ENCODE measurements around the gene TMEM255B.

GRCh38 chr13:113766035-113766800 is 7.2 kb downstream of the TMEM255B start:
- TF ChIP-seq GABPA (tag; conservative IDR thresholded peaks at IDR 0.05; ENCODE audit: low read depth), result no peak
- no peak for TF ChIP-seq FOSL1 (tag; conservative IDR thresholded peaks at IDR 0.05)
- no peak for TF ChIP-seq POLR2AphosphoS2 (IDR thresholded peaks at IDR 0.05; ENCODE audit: low read length)
- TF ChIP-seq HMG20B (CRISPR knock-in tag; IDR thresholded peaks at IDR 0.05), result no peak
- no peak for TF ChIP-seq ZBTB40 (IDR thresholded peaks at IDR 0.05)
- no peak for TF ChIP-seq ZBTB40 (CRISPR knock-in tag; IDR thresholded peaks at IDR 0.05)
- no peak for TF ChIP-seq CTCF (IDR thresholded peaks at IDR 0.05 in 2 of 3, conservative IDR thresholded peaks at IDR 0.05 in 1 of 3; ENCODE audit: insufficient read depth in 2 of 3, low read depth in 1 of 3, low read length in 3 of 3)
- TF ChIP-seq MNT (conservative IDR thresholded peaks at IDR 0.05), result no peak
